T-helper 9 cell (primary cell): Measurements from ENCODE around the gene TACR1.

ENCODE experiments used
- DNase-seq: peaks from one replicate; pipeline ENCODE4 v3.0.0-alpha.2; 2020

Gene TACR1

GRCh38 chr2:75045526-75046050 lies 153.7 kb downstream of the TACR1 start:
- DNase-seq = no peak

DNA sequence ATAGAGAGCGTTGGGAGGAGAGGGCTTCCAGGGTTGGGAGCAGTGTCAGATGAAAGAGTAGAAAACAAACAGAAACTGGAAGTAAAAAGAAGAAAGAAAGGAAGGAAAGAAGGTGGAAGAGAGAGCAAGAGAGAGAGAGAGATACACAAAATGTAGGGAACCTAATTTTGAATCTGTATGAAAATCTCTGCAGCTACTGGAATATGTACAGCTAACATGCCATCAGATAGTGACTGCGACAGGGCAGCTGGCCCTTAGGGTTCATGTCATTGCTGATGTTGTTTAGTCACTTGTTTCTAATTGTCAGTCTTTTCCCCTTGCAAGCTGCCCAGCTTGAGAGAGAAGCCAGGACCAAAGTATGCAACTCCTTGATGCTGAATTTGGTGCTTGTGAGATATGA lies 155.0 kb downstream of the TACR1 start:
- DNase-seq = no peak

DNA sequence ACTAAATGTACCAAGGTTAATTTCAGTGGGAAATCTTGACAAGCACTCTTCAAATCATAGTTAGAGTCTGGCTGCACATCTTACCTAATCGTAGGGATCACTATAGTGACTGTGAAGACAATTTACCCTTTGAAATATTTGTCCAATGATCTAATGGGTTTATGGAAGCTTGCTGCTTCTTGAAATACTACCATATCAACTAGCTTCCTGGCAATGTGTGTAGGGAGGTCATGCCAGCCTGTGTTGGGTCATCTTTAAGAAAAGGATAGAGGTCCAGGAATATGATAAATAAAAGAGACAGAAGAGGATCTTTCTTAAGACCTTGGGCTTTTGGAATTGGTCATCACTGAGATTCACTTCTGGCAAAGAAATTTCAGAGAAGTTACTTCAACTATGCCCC lies 156.5 kb downstream of the TACR1 start:
- DNase-seq = no peak

- no peak for DNase-seq
These were observed 157.4 kb downstream of the TACR1 start for GRCh38 chr2:75041731-75042600.

GRCh38 chr2:75041226-75041625 lies 158.1 kb downstream of the TACR1 start:
- DNase-seq = no peak

DNA sequence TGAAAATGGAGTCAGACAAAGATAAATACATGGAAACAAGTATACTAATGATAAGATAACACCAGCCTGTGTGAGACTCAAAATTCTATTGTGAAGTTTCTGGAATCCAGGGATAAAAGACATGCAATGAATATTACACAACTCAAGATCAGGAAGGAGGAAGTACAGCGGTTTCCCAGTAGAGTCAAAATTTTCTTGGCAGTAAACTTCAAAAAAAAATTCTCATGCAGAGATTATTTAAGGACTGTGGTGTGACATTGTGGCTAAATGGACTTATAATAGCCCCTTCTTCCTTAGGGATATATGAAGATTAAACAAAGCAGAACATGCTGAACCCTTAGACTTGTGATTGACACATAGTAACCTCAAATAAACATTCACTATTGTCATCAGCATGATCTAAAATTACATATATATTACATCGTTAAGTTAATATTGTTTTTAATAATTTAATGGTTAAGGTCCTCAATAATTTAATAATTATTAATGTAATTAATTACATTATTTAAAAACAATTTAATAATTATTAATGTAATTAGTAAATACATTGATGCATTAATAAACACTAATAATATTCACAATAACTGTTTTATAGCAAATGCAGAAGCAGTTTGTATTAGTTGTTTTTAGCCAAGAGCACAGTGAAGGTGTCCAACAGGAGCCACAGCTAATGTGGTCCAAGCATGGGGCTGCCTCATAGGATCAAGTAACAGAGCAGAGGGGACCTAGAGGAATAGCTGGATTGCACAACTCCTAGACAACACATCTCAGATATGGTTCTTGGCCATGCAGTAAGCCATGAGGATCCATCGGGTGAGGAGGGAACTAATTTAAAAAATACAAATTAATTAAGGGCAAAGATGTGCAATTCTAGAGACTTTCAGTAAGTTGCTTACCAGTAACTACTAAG lies 163.6 kb downstream of the TACR1 start:
- no peak for DNase-seq

DNA sequence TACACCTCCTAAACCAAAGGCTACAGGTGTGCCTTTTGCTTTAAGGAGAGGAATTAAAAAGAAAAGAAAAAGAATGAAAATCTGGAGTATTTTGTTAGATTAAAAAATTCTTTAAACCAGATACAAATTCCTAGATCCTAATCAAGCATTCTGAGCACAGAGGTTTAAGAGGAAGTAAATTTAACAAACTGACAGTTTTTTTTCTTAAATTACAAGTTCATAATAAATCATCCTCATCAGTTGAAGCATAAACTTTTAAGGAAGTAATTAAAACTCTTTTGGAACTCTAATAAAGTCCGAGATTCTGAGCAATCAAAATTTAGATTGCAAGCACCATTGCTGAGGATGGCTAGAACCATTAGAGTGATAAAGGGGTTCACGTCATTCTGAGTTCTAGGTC lies 165.8 kb downstream of the TACR1 start:
- no peak for DNase-seq

DNA sequence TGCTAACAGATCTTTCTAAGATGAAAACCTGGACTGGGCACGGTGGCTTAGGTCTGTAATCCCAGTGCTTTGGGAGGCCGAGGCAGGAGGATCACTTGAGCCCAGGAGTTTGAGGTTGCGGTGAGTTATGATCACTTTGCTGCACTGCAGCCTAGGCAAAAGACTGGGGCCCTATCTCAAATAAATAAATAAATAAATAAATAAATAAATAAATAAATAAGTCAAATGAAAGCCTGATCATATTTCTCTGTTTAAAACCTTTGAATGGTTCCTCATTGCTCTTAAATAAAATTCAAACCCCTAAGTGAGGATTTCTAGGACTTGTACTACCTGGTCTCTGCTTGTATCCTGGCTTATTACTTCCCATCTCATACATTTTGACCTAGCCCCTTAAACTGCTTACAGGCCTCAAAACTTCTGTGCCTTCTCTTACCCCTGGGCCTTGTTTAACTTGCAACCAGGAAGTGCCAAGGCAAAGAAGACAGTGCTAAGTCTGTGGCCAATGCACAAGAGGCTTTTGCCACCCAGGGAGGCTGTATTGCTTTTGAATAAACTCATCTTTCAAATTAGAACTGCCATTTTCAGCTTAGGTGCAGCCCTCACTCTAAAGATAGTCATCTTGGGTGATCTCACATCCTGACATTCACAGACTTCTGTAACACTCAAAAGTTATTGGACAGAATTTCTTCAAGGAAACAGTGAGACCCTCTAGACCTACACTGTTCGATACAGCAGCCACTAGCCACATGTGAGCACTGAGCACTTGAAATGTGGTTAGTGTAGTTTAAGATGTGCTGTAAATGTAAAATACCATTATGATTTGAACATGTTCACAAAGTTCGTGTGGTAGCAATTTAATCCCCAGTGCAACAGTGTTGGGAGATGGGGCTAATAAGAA lies 167.2 kb downstream of the TACR1 start:
- no peak for DNase-seq

- no peak for DNase-seq
These were observed 168.1 kb downstream of the TACR1 start for GRCh38 chr2:75031171-75031570.

DNA sequence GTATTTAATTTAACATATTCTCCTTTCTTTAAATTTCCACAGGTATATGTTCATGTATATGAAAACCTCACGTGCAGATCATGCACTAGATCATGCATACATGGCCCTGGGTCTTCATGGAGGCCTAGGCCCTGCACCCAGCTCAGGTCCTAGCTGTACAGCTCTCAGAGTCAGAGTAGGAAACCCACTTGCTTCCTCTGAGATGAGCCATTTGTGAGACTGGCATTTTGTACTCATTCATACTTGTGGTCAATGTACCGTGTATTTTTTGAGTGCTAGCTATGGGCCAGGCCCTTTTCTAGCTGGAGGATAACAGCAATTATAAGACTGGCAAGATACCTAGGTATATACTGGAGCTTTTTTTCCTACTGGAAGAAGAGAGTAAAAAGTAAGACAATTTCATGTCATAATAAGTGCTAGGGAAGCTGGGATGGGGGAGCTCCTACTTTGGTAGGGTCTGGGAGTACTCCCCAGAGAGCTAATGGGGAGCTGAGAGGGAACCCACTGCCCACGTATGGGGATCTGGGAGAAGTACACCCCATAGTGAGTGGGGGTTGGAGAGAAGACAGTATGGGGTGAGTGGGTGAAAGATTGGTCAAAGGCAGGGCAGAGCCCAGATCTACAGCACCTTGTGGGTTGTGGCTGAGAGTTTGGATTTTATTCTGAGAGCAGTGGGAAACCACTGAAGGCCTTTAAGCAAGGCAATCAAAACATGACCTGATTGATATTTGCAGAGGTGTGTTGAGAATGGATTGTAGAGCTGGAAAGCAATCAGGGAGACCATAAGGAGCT lies 168.9 kb downstream of the TACR1 start:
- no peak for DNase-seq

DNA sequence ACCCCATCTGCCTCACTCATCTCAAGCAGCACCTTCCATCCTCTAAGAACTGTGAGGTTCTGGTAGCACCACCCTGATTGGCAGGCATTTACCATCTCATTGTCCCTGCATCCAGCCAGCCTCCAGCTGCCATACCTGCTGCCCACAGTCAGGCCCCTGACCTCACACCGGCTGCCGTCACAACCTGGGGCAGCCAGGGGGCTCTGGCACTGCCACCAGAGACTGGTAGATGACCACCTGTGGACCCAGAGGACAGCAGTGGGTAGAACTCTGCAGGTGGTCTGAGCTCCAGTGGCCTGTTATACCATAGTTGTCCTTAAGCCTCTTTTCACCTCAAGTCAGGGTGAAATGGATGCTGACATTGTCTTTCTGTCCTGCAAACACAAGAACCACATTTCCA lies 171.4 kb downstream of the TACR1 start:
- no peak for DNase-seq

DNA sequence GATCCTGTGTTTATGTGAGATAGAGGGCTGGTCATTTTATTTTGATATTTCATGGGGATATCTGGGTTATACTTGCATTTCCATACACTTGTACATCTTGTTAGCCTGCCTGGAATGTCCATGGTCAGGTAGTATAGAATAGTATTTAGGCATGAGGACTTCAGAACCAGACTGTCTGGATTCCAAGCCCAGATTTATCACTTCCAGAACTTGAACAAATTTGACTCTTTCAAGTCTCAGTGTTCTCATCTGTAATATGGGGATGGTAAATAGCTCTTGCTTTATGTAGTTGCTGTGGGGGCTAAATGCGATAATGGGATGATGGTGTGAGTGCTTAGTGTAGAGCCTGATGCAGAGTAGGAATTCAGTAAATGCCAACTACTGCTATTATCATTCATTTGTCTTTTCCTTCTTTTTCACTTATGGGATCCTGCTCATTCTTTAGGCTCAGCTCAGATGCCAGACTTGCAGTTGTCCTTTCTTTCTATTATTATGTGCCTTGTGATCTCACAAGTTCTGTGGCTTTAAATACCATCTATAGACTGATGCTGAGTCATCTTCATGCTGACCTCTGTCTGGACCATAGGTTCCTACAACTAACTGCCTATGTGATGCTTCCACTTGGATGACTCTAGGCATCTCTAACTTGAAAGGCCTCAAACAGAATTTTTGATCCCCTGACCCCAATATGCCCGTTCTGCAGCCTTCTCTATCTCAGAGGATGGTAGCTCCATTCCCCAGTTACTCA lies 173.5 kb downstream of the TACR1 start:
- no peak for DNase-seq

- no peak for DNase-seq
These were observed 174.1 kb downstream of the TACR1 start for GRCh38 chr2:75025216-75025615.

DNA sequence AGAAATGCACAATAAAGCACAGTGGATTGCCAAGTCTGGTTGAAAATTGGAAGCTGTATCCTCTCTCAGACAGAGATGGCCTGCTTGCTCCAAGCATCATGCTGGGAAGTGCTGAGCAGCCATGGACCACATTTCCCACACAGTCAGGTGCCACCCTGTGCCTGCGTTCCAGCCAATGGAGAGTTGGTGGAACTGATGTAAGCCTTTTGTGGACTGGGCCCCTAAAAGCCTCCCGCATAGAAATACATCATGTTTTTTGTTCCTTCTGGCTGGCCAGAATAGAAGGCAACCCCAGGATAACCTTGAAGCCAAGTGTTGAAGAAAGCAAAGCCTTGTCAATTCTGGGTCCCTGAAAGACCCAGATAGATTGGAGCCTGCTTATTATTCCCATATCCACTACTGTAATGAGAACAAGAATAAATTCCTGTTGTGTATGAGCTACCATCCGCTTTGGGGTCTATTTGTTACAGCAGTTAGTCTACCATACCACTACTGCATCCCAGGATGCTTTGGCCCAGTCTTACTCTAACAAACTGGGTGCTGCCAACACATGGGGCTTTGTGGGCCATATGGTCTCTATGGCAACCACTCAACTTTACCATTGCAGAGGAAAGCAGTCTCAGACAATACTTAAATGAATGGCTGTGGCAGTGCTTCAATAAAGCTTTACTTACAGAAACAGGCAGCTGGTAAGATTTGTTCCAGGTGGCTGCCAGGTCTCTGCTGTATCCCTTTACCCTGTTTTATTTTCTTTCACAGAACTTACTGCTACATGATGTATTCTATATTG lies 175.5 kb downstream of the TACR1 start:
- DNase-seq = no peak

DNA sequence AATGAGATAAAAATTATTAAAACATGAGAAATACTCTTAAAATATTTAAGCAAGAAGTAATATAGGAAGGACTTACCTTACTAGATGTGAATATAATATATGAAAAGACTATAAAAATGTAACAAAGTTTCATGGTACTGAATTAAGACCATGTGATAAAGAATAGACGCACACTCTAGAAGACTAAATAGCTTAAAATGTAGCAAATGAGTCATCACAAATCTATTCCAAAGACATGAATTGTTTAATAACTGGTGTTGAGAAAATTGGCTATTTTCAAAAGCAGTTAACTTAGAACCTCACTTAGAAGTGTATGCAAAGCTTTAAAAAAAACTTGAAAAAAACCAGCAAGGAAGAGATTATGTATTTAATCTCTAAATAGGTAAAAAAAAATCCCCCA lies 176.8 kb downstream of the TACR1 start:
- no peak for DNase-seq

- no peak for DNase-seq
These were observed 177.6 kb downstream of the TACR1 start for GRCh38 chr2:75021672-75022071.

GRCh38 chr2:75020476-75020875 lies 178.8 kb downstream of the TACR1 start:
- no peak for DNase-seq

GRCh38 chr2:75019790-75020189 lies 179.5 kb downstream of the TACR1 start:
- DNase-seq = no peak

GRCh38 chr2:75018162-75018561 lies 181.2 kb downstream of the TACR1 start:
- DNase-seq = no peak

DNA sequence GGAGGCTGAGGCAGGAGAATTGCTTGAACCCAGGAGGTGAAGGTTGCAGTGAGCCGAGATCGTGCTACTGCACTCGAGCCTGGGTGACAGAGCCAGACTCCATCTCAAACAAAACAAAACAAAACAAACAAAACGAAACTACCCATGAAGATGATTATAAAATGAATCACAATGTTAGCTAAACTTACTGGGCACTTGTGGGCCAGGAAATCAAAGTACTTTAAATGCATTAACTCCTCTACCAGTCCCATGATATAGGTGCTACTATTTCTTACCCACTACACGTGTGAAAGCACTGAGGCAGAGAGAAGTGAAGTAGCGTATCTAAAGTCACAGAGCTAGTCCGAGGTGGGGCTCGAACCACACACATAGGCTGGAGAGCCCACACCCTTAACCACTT lies 187.2 kb downstream of the TACR1 start:
- no peak for DNase-seq
